Measurements from ENCODE around the gene ZBTB7B.
A peak's percentile ranks its signal among the peaks of the same experiment; 100 is the strongest.

The ZBTB7B gene

GRCh38 chr1:155015527-155016230 lies 13.1 kb downstream of the ZBTB7B start:
- Histone ChIP-seq H3K9ac (ENCODE audit: low read length) (no peak overlapping the region), H3K36me3 (ENCODE audit: control insufficient read depth, insufficient read depth, low read length, severe bottlenecking) (peaks cover 33% of the 10 kb centered on the region), H3K27me3 (replicated peaks; ENCODE audit: control insufficient read depth, insufficient read depth, low read length) (no peaks in the 10 kb centered on the region), H3K9me3 (ENCODE audit: control insufficient read depth, low read length) (no peaks in the 10 kb centered on the region), H3K4me1 (ENCODE audit: control insufficient read depth, insufficient read depth, low read length) (peaks cover 45% of the 10 kb centered on the region), H3K4me3 (ENCODE audit: low read length) (no peak overlapping the region)
- DNase-seq (ENCODE audit: low read depth): no peak

GRCh38 chr1:155016231-155016831 lies 13.7 kb downstream of the ZBTB7B start:
- H3K4me3 ChIP-seq (ENCODE audit: low read length): no peak overlapping the region
- no peak for DNase-seq (ENCODE audit: low read depth)
- peaks cover 29% of the 10 kb centered on the region for H3K36me3 ChIP-seq (ENCODE audit: control insufficient read depth, insufficient read depth, low read length, severe bottlenecking)
- H3K27me3 ChIP-seq (replicated peaks; ENCODE audit: control insufficient read depth, insufficient read depth, low read length): no peaks in the 10 kb centered on the region
- H3K9ac ChIP-seq (ENCODE audit: low read length): peak overlapping the region; percentile 84
- H3K9me3 ChIP-seq (ENCODE audit: control insufficient read depth, low read length): no peaks in the 10 kb centered on the region
- peaks cover 45% of the 10 kb centered on the region for H3K4me1 ChIP-seq (ENCODE audit: control insufficient read depth, insufficient read depth, low read length)

DNA sequence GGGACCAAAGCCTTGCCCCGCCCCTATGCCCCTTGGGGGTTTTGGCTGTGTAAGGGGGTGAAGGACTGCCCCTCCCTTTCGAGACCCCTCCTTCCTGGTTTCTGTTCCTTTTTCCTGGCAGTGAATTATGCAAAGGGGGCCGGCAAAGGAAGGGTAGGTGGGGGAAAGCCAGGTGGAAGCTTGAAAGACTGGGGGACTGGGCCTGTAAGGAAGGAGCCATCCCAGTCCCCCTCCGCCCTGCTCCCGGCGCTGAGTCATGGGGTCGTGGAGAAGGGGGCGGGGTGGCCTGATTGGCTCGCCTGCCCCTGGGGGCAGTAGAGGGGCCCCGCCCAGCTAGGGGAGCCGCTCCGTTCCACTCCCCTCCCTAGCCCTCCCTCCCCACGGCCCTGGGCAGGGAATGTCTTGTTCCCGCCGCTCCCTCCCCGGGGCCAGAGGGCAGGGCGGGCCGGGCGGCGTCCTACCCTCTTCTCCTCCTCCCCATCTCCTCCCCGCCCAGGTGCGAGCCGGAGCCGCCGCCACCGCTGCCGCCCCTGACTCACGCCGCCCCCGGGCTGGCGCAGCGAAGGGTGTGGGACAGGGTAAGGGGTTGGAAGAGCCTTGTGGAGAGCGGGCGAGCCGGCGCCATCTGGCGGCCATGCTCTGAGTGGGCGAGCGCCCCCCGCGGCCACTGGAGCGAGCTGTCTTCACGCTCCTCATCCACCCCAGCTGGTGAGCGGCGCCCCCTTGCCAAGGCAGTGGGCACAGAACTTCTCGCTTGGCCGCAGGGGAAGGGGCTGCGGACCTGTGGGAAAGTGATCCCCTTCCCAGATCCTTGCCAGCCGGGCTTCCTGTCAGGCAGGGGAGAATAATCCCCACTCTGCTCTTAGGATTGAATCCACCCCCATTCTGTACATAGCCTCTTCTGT lies 14.7 kb downstream of the ZBTB7B start:
- DNase-seq (ENCODE audit: low read depth): peak; percentile 97
- H3K4me3 ChIP-seq (ENCODE audit: low read length): peak overlapping the region; percentile 69

DNA sequence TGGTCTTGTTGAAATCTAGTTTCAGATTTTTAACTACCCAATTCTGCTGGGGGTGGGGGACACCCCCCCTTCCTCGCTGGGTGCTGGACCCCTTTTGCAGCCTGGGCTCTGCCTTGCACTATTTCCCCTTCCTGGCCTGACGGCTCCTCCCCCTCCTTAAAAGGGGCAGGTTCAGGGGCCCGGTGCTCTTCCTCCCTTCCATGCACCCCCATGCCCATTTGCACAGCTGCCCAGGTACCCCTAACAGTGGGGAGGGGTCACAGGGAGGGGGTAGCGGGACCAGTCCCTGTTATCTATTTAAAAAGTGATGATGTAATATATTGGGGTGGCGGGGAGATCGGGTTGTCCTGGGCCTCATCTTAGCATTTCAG lies 15.3 kb downstream of the ZBTB7B start:
- peak overlapping the region; percentile 69 for H3K4me3 ChIP-seq (ENCODE audit: low read length)

More for the DNA sequence above, 14.7 kb downstream of the ZBTB7B start:
- Histone ChIP-seq H3K27me3 (replicated peaks; ENCODE audit: control insufficient read depth, insufficient read depth, low read length) (no peaks in the 10 kb centered on the region), H3K4me1 (ENCODE audit: control insufficient read depth, insufficient read depth, low read length) (peaks cover 40% of the 10 kb centered on the region), H3K9me3 (ENCODE audit: control insufficient read depth, low read length) (no peaks in the 10 kb centered on the region), H3K36me3 (ENCODE audit: control insufficient read depth, insufficient read depth, low read length, severe bottlenecking) (peaks cover 29% of the 10 kb centered on the region), H3K9ac (ENCODE audit: low read length) (peak overlapping the region; percentile 84)

GRCh38 chr1:155018617-155019348 lies 16.2 kb downstream of the ZBTB7B start:
- Histone ChIP-seq H3K4me1 (ENCODE audit: control insufficient read depth, insufficient read depth, low read length) (peaks cover 29% of the 10 kb centered on the region), H3K4me3 (ENCODE audit: low read length) (no peak overlapping the region), H3K9ac (ENCODE audit: low read length) (no peak overlapping the region), H3K36me3 (ENCODE audit: control insufficient read depth, insufficient read depth, low read length, severe bottlenecking) (peaks cover 28% of the 10 kb centered on the region), H3K27me3 (replicated peaks; ENCODE audit: control insufficient read depth, insufficient read depth, low read length) (no peaks in the 10 kb centered on the region), H3K9me3 (ENCODE audit: control insufficient read depth, low read length) (no peaks in the 10 kb centered on the region)
- no peak for DNase-seq (ENCODE audit: low read depth)

More for the DNA sequence above, 15.3 kb downstream of the ZBTB7B start:
- Histone ChIP-seq H3K36me3 (ENCODE audit: control insufficient read depth, insufficient read depth, low read length, severe bottlenecking) (peaks cover 29% of the 10 kb centered on the region), H3K27me3 (replicated peaks; ENCODE audit: control insufficient read depth, insufficient read depth, low read length) (no peaks in the 10 kb centered on the region), H3K4me1 (ENCODE audit: control insufficient read depth, insufficient read depth, low read length) (peaks cover 34% of the 10 kb centered on the region), H3K9me3 (ENCODE audit: control insufficient read depth, low read length) (no peaks in the 10 kb centered on the region), H3K9ac (ENCODE audit: low read length) (peak overlapping the region; percentile 84)
- no peak for DNase-seq (ENCODE audit: low read depth)

DNA sequence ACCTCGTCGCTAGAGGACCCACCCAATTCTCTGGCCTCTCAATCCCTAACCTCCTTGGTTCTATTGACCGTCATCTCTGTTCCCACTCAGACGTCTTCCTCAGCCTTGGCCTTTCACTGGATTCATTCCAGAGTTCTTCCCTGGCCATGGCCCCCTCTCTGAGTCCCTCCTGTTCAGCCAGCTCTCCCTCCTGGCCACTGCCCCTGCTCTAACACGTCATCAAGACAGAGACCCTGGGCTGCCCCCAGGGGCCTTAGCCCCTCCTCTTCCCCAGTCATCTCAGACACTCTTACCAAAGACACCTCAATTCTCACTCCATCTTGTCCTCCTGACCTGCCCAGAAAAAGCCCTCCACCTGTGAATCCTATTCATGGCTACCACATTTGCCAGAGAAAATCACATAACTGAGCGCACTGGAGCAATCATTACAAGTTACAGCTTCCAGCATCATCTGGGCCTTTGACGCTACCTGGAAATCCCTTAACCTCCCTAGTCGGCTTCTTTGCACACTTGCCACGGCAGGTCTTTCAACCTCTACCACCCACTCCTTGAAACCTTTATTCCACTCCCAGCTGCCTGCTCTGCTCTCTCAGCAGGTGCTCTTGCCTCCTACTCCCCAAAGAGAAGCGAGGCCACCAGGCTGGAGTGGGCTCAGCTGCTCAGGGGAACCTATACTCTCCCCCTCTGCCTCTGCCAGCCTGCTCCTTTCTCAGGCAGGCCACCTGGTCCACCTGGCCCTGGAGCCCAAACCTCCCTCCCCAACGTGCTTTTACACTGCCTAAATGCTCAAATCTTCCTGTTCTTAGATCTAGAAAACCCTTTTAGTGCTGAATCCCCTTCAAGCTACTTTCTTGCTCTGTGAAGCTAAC lies 17.0 kb downstream of the ZBTB7B start:
- Histone ChIP-seq H3K4me1 (ENCODE audit: control insufficient read depth, insufficient read depth, low read length) (peaks cover 29% of the 10 kb centered on the region), H3K27me3 (replicated peaks; ENCODE audit: control insufficient read depth, insufficient read depth, low read length) (no peaks in the 10 kb centered on the region), H3K9me3 (ENCODE audit: control insufficient read depth, low read length) (no peaks in the 10 kb centered on the region), H3K36me3 (ENCODE audit: control insufficient read depth, insufficient read depth, low read length, severe bottlenecking) (peaks cover 20% of the 10 kb centered on the region), H3K9ac (ENCODE audit: low read length) (no peak overlapping the region), H3K4me3 (ENCODE audit: low read length) (no peak overlapping the region)
- no peak for DNase-seq (ENCODE audit: low read depth)

GRCh38 chr1:155022136-155022926 lies 19.7 kb downstream of the ZBTB7B start:
- Histone ChIP-seq H3K4me1 (ENCODE audit: control insufficient read depth, insufficient read depth, low read length) (peaks cover 23% of the 10 kb centered on the region), H3K36me3 (ENCODE audit: control insufficient read depth, insufficient read depth, low read length, severe bottlenecking) (no peaks in the 10 kb centered on the region), H3K9me3 (ENCODE audit: control insufficient read depth, low read length) (no peaks in the 10 kb centered on the region), H3K27me3 (replicated peaks; ENCODE audit: control insufficient read depth, insufficient read depth, low read length) (no peaks in the 10 kb centered on the region), H3K4me3 (ENCODE audit: low read length) (no peak overlapping the region), H3K9ac (ENCODE audit: low read length) (no peak overlapping the region)
- DNase-seq (ENCODE audit: low read depth): no peak

- Histone ChIP-seq H3K27me3 (replicated peaks; ENCODE audit: control insufficient read depth, insufficient read depth, low read length) (no peaks in the 10 kb centered on the region), H3K4me1 (ENCODE audit: control insufficient read depth, insufficient read depth, low read length) (peaks cover 19% of the 10 kb centered on the region), H3K9ac (ENCODE audit: low read length) (no peak overlapping the region), H3K36me3 (ENCODE audit: control insufficient read depth, insufficient read depth, low read length, severe bottlenecking) (no peaks in the 10 kb centered on the region), H3K9me3 (ENCODE audit: control insufficient read depth, low read length) (no peaks in the 10 kb centered on the region), H3K4me3 (ENCODE audit: low read length) (no peak overlapping the region)
- no peak for DNase-seq (ENCODE audit: low read depth)
Measured at GRCh38 chr1:155022927-155023236, 20.3 kb downstream of the ZBTB7B start.

DNA sequence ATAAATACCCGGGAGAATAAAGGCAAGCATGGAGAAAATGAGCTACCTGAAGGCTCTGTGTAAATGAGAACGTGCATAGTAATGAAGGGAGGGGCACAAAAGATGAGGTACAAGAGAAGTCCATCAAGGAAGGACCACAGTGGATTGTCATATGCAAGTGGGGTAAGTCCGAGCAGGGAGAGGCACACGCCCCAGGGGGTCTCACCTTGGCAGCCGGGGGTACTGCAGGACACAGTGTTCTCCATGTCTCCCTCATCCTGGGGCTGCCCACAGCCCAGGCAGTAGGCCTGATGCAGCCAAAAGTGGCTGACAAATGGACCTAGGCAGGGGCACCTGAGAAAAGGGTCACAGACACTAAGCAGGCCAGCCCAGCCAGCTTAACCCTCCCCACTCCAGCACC lies 21.0 kb downstream of the ZBTB7B start:
- H3K27me3 ChIP-seq (replicated peaks; ENCODE audit: control insufficient read depth, insufficient read depth, low read length): no peaks in the 10 kb centered on the region
- no peak overlapping the region for H3K4me3 ChIP-seq (ENCODE audit: low read length)
- DNase-seq (ENCODE audit: low read depth): no peak
- no peaks in the 10 kb centered on the region for H3K9me3 ChIP-seq (ENCODE audit: control insufficient read depth, low read length)
- no peak overlapping the region for H3K9ac ChIP-seq (ENCODE audit: low read length)
- H3K36me3 ChIP-seq (ENCODE audit: control insufficient read depth, insufficient read depth, low read length, severe bottlenecking): no peaks in the 10 kb centered on the region
- peaks cover 13% of the 10 kb centered on the region for H3K4me1 ChIP-seq (ENCODE audit: control insufficient read depth, insufficient read depth, low read length)

DNA sequence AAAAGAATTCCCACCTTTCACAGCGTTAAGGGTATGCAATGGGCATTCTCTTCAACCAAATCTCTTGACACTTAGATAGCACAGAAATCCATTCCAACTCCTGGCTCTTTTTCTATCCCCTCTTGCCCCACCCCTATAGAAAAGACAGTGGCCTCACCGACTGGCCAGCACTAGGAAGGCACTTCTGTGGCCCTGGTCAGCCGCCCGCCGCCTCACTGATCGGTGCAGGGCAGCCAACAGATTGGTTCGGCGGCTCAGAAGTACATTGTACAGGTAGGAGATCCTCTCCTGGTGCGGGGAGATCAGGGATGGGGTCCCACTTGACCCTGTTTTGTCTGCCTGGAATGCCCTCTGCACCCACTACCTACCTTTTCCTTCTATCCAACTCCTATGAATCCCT lies 21.7 kb downstream of the ZBTB7B start:
- Histone ChIP-seq H3K9ac (ENCODE audit: low read length) (no peak overlapping the region), H3K9me3 (ENCODE audit: control insufficient read depth, low read length) (no peaks in the 10 kb centered on the region), H3K4me3 (ENCODE audit: low read length) (no peak overlapping the region), H3K27me3 (replicated peaks; ENCODE audit: control insufficient read depth, insufficient read depth, low read length) (no peaks in the 10 kb centered on the region), H3K4me1 (ENCODE audit: control insufficient read depth, insufficient read depth, low read length) (peaks cover 6% of the 10 kb centered on the region), H3K36me3 (ENCODE audit: control insufficient read depth, insufficient read depth, low read length, severe bottlenecking) (no peaks in the 10 kb centered on the region)
- no peak for DNase-seq (ENCODE audit: low read depth)
